ENCODE data around the gene ESF1.
"Not testable (repeated sequence)": the region's sequence is repeated elsewhere in the genome, so short reads cannot be mapped to it uniquely, and the experiment has no call there.

The ESF1 gene

GRCh38 chr20:13786143-13786828 is 1.6 kb upstream of the ESF1 start:
- DNase-seq = no peak

GRCh38 chr20:13784271-13784892 is 337 bp downstream of the ESF1 start:
- DNase-seq = no peak

DNA sequence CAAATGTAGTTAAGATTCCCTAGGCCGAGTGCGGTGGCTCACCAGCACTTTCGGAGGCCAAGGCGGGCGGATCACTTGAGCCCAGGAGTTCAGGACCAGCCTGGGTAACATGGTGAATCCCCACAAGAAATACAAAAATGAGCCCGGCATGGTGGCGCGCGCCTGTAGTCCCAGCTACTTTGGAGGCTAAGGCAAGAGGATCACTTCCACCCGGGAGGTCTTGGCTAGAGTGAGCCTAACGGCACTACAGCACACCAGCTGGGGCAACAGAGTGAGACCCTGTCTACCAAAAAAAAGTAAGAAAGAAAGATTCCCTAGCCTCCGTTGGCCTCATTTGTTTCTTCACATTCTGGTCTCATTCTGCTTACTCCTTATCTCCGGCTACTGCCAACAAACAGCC is 1.2 kb downstream of the ESF1 start:
- DNase-seq = no peak

DNA sequence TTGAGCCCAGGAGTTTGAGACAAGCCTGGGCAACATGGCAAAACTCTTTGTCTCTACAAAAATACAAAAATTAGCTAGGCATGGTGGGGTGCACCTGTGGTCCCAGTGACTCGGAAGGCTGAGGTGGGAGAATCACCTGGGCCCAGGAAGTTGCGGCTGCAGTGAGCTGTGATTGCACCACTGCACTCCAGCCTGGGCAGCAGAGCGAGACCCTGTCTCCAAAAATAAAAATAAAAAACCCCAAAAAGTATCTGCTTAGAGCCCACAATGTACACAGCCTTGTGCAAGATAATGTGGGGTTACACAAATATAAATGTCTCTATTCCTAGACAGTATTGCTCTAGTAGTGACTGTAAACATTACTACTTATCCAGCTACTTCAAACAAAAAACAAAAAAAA is 5.9 kb downstream of the ESF1 start:
- DNase-seq = no peak

DNA sequence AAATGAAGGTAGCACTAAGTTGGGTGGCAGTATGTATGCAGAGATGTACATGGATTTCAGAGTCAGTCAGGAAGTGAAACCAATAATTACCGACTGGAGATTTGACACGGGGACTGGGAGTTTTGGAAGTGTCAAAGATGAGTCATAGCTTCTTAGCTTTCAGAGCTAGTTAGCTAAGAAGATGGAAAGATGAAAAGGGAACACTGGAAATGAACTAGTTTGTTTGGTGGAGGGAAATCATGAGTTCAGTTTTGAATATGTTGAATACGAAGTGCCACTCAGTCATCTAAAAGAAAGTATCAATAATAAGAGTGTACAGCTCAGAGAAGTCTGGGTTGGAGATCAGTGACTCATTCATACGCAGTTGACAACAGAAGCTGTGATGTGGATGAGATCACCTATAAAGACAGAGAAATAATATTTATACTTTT is 7.5 kb downstream of the ESF1 start:
- DNase-seq = no peak

- no peak for DNase-seq
These were observed 8.9 kb downstream of the ESF1 start for GRCh38 chr20:13775867-13776266.

DNA sequence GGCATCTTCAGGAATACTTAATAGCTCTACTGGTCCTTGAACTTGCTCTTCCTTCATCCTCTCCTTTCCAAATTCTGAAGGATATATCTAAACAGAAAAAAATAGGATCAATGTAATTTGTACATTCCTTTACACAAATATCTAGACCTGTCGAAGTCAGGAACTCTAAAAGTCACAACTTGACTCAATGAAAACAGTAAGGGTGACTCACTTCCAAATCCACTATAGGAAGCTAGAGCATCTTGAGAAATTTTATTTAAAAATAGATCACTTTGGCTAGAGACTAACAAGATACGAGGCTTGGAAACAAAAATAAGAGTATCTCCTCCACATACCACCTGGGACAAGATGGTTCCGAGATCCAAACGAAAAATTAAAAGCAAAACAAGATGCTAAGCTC is 12.2 kb downstream of the ESF1 start:
- no peak for DNase-seq

GRCh38 chr20:13771853-13772453 is 12.8 kb downstream of the ESF1 start:
- DNase-seq = no peak

GRCh38 chr20:13770141-13770540 is 14.6 kb downstream of the ESF1 start:
- DNase-seq = no peak

- no peak for DNase-seq
These were observed 18.8 kb downstream of the ESF1 start for GRCh38 chr20:13765868-13766416.

DNA sequence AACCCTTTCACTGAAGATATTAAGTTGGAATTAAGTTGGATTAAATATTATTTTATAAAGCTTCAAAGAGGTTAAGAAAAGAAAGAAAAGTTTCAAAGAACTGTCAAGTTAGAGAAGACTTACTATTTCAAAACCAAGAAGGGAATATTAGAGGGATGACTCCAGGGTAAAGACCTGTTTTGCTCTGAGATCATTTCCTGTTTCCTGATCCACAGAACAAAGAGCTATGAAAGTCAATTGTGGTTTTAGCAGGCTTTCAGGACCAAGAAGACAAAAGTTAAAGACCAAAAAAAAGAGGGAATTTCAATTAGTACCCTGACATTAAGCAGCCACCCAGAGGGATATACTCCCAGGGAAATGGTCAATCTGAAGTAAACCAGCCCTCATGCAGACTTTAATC is 19.4 kb downstream of the ESF1 start:
- DNase-seq = no peak

GRCh38 chr20:13760451-13760946 is 24.2 kb downstream of the ESF1 start:
- DNase-seq = not testable (repeated sequence)

GRCh38 chr20:13758884-13759283 is 25.8 kb downstream of the ESF1 start:
- DNase-seq = no peak

DNA sequence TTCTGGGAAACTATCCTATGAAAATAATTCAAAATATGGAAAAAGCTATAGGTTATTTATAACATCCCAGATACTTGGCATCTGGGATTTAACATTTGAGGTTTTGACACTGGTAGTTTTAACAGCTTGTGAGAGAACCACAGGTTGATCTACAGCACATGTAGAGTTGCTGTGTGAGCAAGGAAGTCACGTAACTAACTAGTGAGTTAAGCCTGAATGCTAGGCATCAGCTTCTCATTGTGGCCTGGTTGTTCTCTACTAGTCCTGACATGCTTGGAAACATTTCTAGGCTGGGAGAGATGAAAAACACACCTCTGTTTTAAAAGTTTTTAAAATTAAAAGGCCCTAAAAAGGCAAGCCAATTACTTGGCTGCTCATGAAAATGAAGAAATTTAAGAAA is 28.2 kb downstream of the ESF1 start:
- no peak for DNase-seq

DNA sequence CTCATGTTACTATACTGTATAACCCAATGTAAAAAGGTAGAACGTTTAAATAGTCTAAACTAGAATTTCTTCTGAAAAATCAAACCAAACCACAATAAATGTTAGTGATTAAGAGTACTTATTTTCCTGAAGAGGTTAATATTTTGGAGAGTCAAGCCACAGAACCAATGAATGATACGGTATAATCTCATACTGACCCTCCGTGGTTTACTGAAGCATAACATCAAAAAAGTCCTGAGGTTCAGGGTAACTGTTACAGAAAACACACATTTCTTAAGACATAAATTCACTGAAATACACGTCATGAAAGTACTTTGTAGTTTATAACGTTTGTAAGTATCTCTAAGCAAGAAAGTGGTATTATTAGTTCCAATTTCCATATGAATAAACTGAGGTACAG is 28.9 kb downstream of the ESF1 start:
- DNase-seq = no peak

GRCh38 chr20:13753436-13754036 is 31.2 kb downstream of the ESF1 start:
- DNase-seq = no peak

- peak; percentile 7 for DNase-seq
These were observed 34.9 kb downstream of the ESF1 start for GRCh38 chr20:13749811-13750210.

DNA sequence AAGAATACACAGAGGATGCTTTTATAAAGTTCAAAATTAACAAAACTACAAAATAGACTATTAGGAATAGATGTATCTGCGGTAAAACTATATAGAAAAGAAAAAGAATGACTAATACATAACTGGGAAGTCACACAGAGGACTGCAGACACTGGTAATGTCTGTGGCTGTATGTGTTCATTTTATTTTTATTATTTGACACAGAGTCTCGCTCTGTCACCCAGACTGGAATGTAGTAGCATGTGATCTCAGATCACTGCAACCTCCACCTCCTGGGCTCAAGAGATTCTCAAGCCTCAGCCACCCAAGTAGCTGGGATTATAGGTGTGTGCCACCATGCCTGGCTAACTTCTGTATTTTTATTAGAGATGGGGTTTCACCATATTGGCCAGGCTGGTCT is 38.9 kb downstream of the ESF1 start:
- no peak for DNase-seq

DNA sequence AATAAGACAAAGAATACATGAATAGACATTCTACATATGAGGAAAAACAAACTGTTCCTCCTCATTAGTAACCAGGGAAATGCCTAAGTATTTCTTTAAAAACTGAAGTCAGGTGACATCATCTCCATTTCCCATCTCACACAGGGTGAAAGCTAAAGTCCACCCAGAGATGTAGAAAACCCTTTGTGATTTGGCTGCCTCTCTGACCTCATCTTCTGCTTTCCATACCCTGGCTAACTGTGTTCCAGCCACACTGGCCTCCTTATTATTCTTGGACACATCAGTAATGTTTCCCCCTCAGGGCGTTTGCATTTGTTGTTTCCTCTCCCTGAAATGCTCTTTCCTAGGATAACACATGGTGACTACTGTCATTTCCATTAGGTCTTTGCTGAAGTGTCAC is 40.4 kb downstream of the ESF1 start:
- DNase-seq = no peak

DNA sequence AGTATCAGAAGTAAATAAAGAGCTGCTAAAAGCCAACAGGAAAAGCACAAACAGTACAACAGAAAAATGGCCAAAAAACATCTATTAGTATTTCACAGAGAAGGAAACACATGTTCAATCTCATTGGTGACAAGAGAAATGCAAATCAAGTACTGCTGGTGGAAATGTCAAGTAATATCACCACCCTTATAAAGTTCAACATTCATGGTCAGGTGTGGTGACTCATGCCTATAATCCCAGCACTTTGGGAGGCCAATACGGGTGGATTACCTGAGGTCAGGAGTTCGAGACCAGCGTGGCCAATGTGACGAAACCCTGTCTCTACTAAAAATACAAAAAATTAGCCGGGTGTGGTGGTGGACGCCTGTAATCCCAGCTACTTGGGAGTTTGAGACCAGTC is 42.8 kb downstream of the ESF1 start:
- no peak for DNase-seq

DNA sequence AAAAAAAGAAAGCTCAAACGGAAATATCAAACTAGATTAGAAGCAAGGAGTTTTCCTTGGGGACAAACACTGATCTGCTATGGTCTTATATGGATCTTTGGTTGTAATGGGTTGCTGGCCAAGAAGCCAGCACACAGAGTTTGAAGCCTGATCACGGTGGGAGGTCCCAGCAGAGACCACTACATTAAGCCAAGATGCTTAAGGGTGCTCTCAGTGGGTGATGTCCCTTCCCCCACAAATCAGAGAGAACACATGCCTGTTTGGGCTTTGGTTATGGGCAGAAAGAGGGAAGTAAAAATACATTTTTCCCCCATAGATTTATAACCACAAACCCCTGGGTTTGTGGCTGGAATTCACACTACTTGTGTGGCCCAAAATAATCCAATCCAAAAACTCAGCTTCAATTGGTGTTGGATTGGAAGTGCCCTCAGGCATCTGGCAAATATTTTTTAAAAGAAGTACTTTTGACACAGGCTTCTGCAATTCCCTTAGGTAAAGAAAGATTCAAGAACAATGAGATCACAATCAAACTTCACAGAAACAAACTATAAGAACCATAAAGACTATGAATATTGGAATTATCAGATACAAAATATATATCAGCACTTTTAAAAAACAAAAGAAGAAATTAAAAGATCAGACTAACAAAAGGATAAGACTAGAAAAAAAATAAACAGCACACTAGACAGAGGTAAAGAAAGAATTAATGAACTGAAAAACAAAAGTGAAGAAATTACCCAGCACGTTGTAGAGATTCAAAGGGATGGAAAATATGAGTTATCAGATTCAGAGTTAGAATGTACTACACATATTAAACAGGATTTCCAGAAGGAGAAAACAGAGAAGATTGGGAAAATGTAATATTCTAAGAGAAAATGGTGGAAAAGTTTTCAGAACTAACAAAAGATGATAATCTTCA is 44.7 kb downstream of the ESF1 start:
- DNase-seq = no peak

DNA sequence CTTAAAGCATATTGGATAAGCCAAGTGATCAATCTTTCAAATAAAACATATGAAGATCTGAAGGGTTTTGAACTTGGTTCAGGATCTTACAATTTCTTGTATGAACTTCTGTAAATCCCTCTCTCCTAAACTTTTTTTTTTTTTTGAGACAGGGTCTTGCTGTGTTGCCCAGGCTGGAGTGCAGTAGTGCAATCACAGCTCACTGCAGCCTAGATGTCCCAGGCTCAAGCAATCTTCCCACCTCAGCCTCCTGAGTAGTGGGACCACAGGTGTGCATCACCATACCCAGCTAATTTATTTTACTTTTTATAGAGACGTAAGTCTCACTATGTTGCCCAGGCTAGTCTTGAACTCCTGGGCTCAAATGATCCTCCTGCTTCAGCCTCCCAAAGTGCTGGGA is 46.5 kb downstream of the ESF1 start:
- DNase-seq = not testable (repeated sequence)
